Measurements from ENCODE around the gene KRTAP4-5.

DNA sequence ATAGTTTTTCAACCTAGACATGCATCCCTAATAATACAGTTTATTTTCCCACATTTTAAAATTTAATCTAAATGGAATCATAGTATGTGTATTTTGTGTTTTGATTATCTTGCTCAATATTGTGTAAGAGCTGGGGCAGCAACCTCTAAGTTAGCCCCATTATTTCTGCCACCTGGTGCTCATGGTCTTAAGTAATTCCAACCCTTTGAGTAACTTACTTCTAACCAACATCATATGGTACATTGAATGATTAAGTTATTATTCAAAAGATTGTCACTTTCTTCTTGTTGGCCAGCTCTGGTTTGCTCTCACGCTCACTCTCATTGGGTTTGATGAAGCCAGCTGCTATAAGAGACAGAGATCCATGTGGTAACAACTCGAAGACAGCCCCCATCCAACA lies 22.3 kb upstream of the KRTAP4-5 start:
- TF ChIP-seq EZH2 (IDR thresholded peaks at IDR 0.05; ENCODE audit: insufficient read depth, poor library complexity, severe bottlenecking) (no peak), EZH2phosphoT487 (IDR thresholded peaks at IDR 0.05; ENCODE audit: insufficient read depth, low read depth) (no peak)

Data from GM23248 (cell line).